Stimulated activated CD8-positive, alpha-beta memory T cell treated with anti-CD3 and anti-CD28 coated beads, Interleukin-4, amount 100 ng/mL, for 1 hour (primary cell): ENCODE measurements around the gene HTRA3.
"Not testable (repeated sequence)": the region's sequence is repeated elsewhere in the genome, so short reads cannot be mapped to it uniquely, and the experiment has no call there.

ENCODE experiments used
- DNase-seq, 2 donors: peaks; one replicate each; pipeline ENCODE4 v3.0.0-alpha.2; 2020; ENCODE audit warnings: low read depth in 2 of 2, low spot score in 1 of 2

Gene HTRA3

GRCh38 chr4:8338351-8338961 lies 68.9 kb downstream of the HTRA3 start:
- DNase-seq, result no peak

GRCh38 chr4:8340781-8341241 lies 71.3 kb downstream of the HTRA3 start:
- no peak for DNase-seq

DNA sequence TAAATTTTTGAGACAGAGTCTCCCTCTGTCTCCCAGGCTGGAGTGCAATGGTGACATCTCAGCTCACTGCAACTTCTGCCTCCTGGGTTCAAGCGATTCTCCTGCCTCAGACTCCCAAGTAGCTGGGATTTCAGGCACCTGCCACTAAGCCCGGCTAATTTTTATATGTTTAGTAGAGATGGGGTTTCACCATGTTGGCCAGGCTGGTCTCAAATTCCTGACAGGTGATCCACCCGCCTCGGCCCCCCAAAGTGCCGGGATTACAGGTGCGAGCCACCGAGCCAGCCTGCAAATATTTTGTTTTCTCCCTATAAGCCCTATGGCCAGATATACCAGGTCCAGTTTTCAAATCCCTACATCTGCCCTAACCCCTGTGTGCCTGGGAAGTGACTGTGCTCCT lies 71.7 kb downstream of the HTRA3 start:
- not testable (repeated sequence) for DNase-seq

DNA sequence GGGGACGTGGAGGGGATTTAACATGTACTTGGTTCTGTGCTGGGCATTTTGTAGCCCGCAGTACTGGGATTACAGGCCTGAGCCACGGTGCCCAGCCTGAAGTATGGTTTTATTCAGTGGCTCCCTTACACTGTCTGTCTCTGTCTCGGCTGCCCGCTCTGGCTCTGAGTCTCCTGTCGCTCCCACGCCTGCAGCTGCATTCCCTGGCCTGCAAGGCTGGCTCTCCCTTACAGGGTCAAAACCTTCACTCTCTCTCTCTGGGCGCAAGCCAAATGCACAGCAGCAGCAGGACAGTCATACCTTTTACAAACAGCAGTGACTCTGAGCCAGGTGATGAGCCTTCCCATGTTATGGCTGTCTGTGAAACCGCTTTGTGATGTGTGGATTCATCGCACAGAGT lies 72.1 kb downstream of the HTRA3 start:
- no peak for DNase-seq

GRCh38 chr4:8342651-8343261 lies 73.2 kb downstream of the HTRA3 start:
- no peak for DNase-seq

- no peak for DNase-seq
Observed at GRCh38 chr4:8343262-8343966, 73.9 kb downstream of the HTRA3 start.

- DNase-seq, result no peak
Observed at GRCh38 chr4:8343967-8344331, 74.4 kb downstream of the HTRA3 start.

GRCh38 chr4:8344377-8344776 lies 74.8 kb downstream of the HTRA3 start:
- DNase-seq, result no peak

DNA sequence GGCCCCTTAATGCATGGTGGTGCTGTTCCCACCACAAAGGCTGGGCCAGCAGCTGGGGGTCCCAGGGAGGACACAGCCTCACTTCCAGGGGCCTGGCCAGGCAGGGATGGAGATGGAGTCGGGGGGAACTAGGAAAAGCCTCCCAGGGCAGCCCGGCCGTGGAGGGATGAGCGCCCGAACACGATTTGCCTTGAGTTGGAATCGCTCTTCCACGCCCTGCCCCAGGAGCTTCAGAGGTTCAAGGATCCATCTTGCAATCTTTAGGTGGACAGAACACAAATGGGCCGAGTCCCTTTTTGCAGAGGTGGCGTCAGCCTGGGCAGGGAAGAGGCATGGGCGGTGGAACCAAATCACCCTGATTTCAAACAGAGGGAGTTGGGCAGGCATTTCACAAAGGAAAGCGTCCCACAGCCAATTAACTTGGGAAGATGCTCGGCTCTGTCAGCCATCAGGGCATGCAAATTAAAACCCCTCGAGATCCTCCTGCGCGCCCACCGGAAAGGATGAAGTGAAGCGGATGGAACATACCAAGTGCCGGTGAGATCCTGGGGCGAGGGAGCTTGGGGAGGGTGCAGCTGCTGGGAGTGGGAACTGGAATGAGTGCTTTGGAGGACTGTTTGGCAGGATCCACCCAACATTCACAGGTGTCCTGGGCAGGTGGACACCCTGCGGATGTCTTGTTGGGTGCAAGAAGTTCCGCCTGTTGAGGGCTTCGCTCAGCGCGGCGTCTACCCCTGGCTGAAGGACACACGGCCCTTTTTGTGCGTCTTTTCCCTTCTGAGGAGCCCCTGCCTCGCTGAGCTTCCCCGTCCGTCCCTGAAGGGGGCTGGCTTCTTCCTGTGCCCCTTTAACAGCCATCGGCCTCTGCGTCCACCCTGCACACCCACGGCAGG lies 75.7 kb downstream of the HTRA3 start:
- no peak for DNase-seq

DNA sequence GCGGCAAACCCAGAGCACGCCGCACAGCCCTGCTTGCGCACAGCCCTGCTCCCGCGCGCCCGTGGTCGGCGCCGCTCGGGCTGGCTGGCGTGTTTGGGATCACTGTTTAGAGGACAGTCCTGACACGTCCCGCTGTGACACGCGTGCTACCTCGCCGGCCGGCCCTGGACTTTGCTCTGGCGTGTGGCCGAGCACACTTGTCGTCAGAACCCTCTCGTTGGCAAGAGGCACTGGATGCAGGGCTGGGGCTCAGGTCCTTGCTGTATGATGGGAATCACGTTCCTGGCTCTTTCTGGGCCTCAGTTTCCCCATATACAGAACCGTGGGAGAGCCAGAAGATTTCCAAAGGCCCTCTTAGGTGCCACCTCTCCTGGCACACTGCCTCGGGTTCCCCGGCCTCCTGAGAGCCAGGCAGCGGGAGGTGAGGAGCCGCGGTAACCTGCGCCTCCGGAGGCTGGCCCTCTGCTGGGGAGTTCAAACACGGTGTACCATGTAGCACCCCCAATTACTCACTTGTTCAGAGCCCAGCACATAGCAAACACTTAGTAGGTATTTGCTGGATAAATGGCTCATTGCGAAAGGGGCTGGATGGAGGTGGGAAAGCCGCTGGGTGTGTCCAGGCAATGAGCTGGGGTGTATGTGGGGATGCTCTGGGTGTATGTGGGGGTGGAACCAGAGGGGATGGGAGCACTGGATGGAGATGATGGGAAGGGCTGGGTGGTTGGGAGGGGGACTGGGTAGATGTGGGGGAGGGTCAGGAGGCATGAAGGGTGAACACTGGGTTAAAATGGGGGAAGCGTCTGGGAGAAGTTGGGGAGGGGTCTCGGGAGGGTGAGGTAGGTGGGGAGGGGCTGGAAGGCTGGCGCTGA lies 76.6 kb downstream of the HTRA3 start:
- no peak for DNase-seq

DNA sequence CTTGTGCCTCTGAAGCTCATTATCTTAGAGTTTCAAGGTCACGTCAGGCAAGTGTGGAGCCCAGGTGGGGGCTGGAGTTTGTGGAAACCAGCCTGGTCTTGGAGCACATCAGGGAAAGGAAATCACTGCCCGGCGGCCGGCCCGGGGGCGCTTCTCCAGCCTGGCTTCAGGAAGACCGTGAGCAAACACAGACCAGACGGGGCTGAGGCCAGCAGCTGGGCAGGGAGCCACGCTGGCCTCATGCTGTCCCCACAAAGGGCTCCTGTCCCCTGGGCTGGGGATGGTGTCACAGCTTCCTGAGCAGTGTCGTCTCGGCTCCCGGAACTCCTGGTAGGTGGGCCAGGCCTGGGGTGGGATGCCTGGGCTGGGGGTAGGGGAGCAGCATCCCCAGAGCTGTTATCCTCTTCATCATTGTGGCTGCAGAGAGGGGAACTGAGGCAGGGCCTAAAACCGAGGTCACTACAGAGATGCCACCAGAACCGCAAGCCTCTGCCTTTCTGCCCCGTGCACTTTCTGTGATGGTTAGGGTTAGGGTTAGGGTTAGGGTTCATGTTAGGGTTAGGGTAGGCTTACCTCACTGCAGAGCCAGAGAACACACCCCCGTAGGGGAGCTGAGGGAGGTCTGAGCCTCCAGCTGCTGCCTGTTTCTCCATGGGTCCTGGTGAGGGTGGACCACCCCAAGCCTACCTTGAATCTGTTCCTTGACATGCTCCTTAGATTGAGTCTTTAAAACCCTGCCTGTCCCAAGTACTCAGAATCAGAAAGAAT lies 77.5 kb downstream of the HTRA3 start:
- DNase-seq, result no peak

GRCh38 chr4:8347660-8348059 lies 78.1 kb downstream of the HTRA3 start:
- no peak for DNase-seq

GRCh38 chr4:8348071-8348470 lies 78.5 kb downstream of the HTRA3 start:
- no peak for DNase-seq

DNA sequence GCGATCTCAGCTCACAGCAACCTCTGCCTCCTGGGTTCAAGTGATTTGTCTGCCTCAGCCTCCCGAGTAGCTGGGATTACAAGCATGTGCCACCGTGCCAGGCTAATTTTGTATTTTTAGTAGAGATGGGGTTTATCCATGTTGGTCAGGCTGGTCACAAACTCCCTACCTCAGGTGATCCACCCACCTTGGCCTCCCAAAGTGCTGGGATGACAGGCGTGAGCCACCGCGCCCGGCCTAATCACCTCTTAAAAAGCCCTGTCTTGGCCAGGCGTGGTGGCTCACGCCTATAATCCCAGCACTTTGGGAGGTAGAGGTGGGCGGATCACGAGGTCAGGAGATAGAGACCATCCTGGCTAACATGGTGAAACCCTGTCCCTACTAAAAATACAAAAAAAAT lies 79.7 kb downstream of the HTRA3 start:
- DNase-seq, result not testable (repeated sequence)

GRCh38 chr4:8349664-8350236 lies 80.2 kb downstream of the HTRA3 start:
- no peak for DNase-seq

DNA sequence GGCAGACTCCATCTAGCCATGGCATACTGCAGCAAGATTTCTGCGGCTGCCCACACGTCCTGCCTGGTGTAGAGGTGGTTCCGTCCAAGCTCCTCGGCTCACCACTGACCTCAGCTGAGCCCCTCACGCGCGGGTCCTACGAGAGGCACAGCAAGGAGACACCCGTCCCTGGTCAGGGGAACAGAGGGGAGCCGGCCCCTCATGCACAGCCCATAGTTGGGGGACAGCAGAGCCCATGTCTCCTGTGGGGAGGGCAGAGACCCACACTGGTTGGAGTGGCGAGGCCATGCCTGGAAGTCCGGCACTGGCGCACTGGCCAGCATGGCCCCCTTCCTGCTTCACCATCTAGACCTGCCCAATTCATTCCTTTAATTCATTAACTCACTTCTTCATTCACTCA lies 80.8 kb downstream of the HTRA3 start:
- DNase-seq, result no peak

DNA sequence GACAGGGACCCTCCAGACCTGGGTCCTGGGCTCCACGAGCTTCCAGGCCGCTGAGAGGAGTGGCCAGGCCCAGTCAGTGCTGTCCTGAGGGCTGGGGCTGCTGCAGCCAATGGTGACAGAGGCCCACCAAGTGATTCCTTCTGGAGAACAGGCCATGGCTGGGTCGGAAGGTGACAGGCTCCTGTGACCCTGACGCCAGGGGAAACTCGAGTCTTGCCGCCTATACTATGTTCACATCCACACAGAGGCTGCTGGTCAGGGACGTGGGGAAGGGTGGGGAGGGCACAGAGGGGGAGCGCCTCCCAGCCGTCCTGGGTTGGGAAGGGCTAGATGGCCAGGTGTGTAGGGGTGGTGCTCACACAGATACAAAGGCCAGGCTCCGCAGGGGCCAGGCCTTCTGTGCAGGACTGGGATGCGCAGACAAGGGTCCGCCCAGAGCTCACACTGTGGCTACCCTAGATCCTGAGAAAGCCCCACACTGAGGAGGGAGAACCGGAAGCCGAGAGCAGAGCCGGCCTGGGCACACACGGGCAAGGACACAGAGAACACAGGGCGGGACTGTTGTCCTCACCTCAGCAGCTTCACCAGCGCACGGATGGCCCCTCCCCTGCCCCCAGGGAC lies 81.4 kb downstream of the HTRA3 start:
- no peak for DNase-seq

- DNase-seq, result no peak
Observed at GRCh38 chr4:8351931-8352367, 82.4 kb downstream of the HTRA3 start.
